Measurements from ENCODE around the gene KIFC1.
A peak's percentile ranks its signal among the peaks of the same experiment; 100 is the strongest.

The KIFC1 gene

GRCh38 chr6:33416386-33417127 is 24.9 kb downstream of the KIFC1 start:
- Histone ChIP-seq H3K79me2 (ENCODE audit: control insufficient read depth, insufficient read depth, low read length, poor library complexity) (peaks cover 8% of the 10 kb centered on the region), H3K9me3 (ENCODE audit: insufficient read depth, low read depth, low read length) (no peaks in the 10 kb centered on the region), H3K18ac (ENCODE audit: low read length) (no peak overlapping the region), H4K91ac (ENCODE audit: low read depth, low read length) (no peak overlapping the region), H2AK5ac (ENCODE audit: low read length) (no peak overlapping the region), H3K9ac (ENCODE audit: low read length) (peak overlapping the region; percentile 78), H3K27ac (ENCODE audit: low read depth, low read length) (no peak overlapping the region), H3K4ac (ENCODE audit: low read depth, low read length) (peak overlapping the region; percentile 72), H2AFZ (ENCODE audit: insufficient read depth, low read length, poor library complexity) (no peak overlapping the region), H4K8ac (ENCODE audit: low read depth, low read length) (no peak overlapping the region), H3K4me3 (ENCODE audit: low read depth, low read length) (peak overlapping the region; percentile 77), H3K14ac (ENCODE audit: low read length) (no peak overlapping the region), H3K23ac (ENCODE audit: low read length) (no peak overlapping the region), H2BK12ac (ENCODE audit: low read length) (no peak overlapping the region), H4K12ac (ENCODE audit: low read depth, low read length) (peak overlapping the region; percentile 13), H3K4me2 (ENCODE audit: low read length) (peak overlapping the region; percentile 92), H3K27me3 (ENCODE audit: insufficient read depth, low read length) (no peaks in the 10 kb centered on the region), H3K79me1 (ENCODE audit: low read length) (peaks cover 17% of the 10 kb centered on the region), H2BK120ac (ENCODE audit: insufficient read depth, low read length, poor library complexity) (no peak overlapping the region), H3K4me1 (ENCODE audit: control insufficient read depth in 1 of 2, insufficient read depth in 2 of 2, low read length in 2 of 2) (peaks cover 17 to 25% of the 10 kb centered on the region in 2 experiments), H3K36me3 (ENCODE audit: control insufficient read depth in 1 of 2, insufficient read depth in 2 of 2, low read length in 2 of 2) (peaks cover 38 to 42% of the 10 kb centered on the region in 2 experiments), H2BK5ac (ENCODE audit: low read depth, low read length, poor library complexity) (no peak overlapping the region)
- WGBS (ENCODE audit: extremely low coverage, insufficient coverage, insufficient read length), result no CpG with 5 or more reads among the region's 12 CpGs
- no peak for DNase-seq

- peaks cover 8% of the 10 kb centered on the region for H3K79me2 ChIP-seq (ENCODE audit: control insufficient read depth, insufficient read depth, low read length, poor library complexity)
- peak overlapping the region; percentile 68 for H3K27ac ChIP-seq (ENCODE audit: low read depth, low read length)
- H3K36me3 ChIP-seq (ENCODE audit: control insufficient read depth in 1 of 2, insufficient read depth in 2 of 2, low read length in 2 of 2), result peaks cover 36 to 40% of the 10 kb centered on the region in 2 experiments
- peak overlapping the region; percentile 77 for H3K4me3 ChIP-seq (ENCODE audit: low read depth, low read length)
- peaks cover 17 to 24% of the 10 kb centered on the region in 2 experiments for H3K4me1 ChIP-seq (ENCODE audit: control insufficient read depth in 1 of 2, insufficient read depth in 2 of 2, low read length in 2 of 2)
- H2AFZ ChIP-seq (ENCODE audit: insufficient read depth, low read length, poor library complexity), result peak overlapping the region; percentile 24
- peak overlapping the region; percentile 92 for H3K14ac ChIP-seq (ENCODE audit: low read length)
- peak overlapping the region; percentile 78 for H3K9ac ChIP-seq (ENCODE audit: low read length)
- H3K27me3 ChIP-seq (ENCODE audit: insufficient read depth, low read length), result no peaks in the 10 kb centered on the region
- peak overlapping the region; percentile 79 for H4K12ac ChIP-seq (ENCODE audit: low read depth, low read length)
- peak overlapping the region; percentile 97 for H2AK5ac ChIP-seq (ENCODE audit: low read length)
- peak in 1 of 2 donors; percentile 57 for DNase-seq
- H3K4me2 ChIP-seq (ENCODE audit: low read length), result peak overlapping the region; percentile 92
- H3K79me1 ChIP-seq (ENCODE audit: low read length), result peaks cover 17% of the 10 kb centered on the region
- H3K18ac ChIP-seq (ENCODE audit: low read length), result peak overlapping the region; percentile 87
- H3K23ac ChIP-seq (ENCODE audit: low read length), result no peak overlapping the region
- H2BK12ac ChIP-seq (ENCODE audit: low read length), result no peak overlapping the region
- H4K8ac ChIP-seq (ENCODE audit: low read depth, low read length), result peak overlapping the region; percentile 86
- WGBS (ENCODE audit: extremely low coverage, insufficient coverage, insufficient read length), result no CpG with 5 or more reads among the region's 25 CpGs
- peak overlapping the region; percentile 65 for H2BK5ac ChIP-seq (ENCODE audit: low read depth, low read length, poor library complexity)
- peak overlapping the region; percentile 89 for H4K91ac ChIP-seq (ENCODE audit: low read depth, low read length)
- no peaks in the 10 kb centered on the region for H3K9me3 ChIP-seq (ENCODE audit: insufficient read depth, low read depth, low read length)
- H2BK120ac ChIP-seq (ENCODE audit: insufficient read depth, low read length, poor library complexity), result peak overlapping the region; percentile 20
- H3K4ac ChIP-seq (ENCODE audit: low read depth, low read length), result peak overlapping the region; percentile 90
These were observed 25.7 kb downstream of the KIFC1 start for GRCh38 chr6:33417128-33417902.

GRCh38 chr6:33417903-33418689 is 26.5 kb downstream of the KIFC1 start, which contains the start of gene CUTA:
Gene CUTA (minus strand): TSS chr6:33418107. CDS start chr6:33418000, 107 bp downstream.
- WGBS (ENCODE audit: extremely low coverage, insufficient coverage, insufficient read length), result no CpG with 5 or more reads among the region's 51 CpGs
- Histone ChIP-seq H3K36me3 (ENCODE audit: control insufficient read depth in 1 of 2, insufficient read depth in 2 of 2, low read length in 2 of 2) (peaks cover 30 to 32% of the 10 kb centered on the region in 2 experiments), H3K27me3 (ENCODE audit: insufficient read depth, low read length) (no peaks in the 10 kb centered on the region), H3K9me3 (ENCODE audit: insufficient read depth, low read depth, low read length) (no peaks in the 10 kb centered on the region), H2BK120ac (ENCODE audit: insufficient read depth, low read length, poor library complexity) (peak within 1 kb of the TSS; percentile 63), H2BK12ac (ENCODE audit: low read length) (peak within 1 kb of the TSS; percentile 29), H2BK5ac (ENCODE audit: low read depth, low read length, poor library complexity) (peak within 1 kb of the TSS; percentile 65), H3K4me1 (ENCODE audit: control insufficient read depth in 1 of 2, insufficient read depth in 2 of 2, low read length in 2 of 2) (peaks cover 17 to 24% of the 10 kb centered on the region in 2 experiments), H4K8ac (ENCODE audit: low read depth, low read length) (peak within 1 kb of the TSS; percentile 86), H4K12ac (ENCODE audit: low read depth, low read length) (peak within 1 kb of the TSS; percentile 79), H3K9ac (ENCODE audit: low read length) (peak within 1 kb of the TSS; percentile 83), H3K4me2 (ENCODE audit: low read length) (peak within 1 kb of the TSS; percentile 92), H4K91ac (ENCODE audit: low read depth, low read length) (peak within 1 kb of the TSS; percentile 89), H2AFZ (ENCODE audit: insufficient read depth, low read length, poor library complexity) (peak within 1 kb of the TSS; percentile 66), H3K79me1 (ENCODE audit: low read length) (peaks cover 17% of the 10 kb centered on the region), H3K18ac (ENCODE audit: low read length) (peak within 1 kb of the TSS; percentile 87), H2AK5ac (ENCODE audit: low read length) (peak within 1 kb of the TSS; percentile 97), H3K4me3 (ENCODE audit: low read depth, low read length) (peak within 1 kb of the TSS; percentile 77), H3K27ac (ENCODE audit: low read depth, low read length) (peak within 1 kb of the TSS; percentile 85), H3K4ac (ENCODE audit: low read depth, low read length) (peak within 1 kb of the TSS; percentile 90), H3K14ac (ENCODE audit: low read length) (peak within 1 kb of the TSS; percentile 92), H3K79me2 (ENCODE audit: control insufficient read depth, insufficient read depth, low read length, poor library complexity) (peaks cover 8% of the 10 kb centered on the region), H3K23ac (ENCODE audit: low read length) (no peak within 1 kb of the TSS)
- DNase-seq, result peak; percentile 99 to 100

Data from trophoblast cell (in vitro differentiated cells and primary cell).